ENCODE results near the gene PRPF31. TPM values are rescaled to one million over a fixed set of nuclear protein-coding genes. Genes with fewer than 3 reads are reported as not detected.

PRPF31 gene
- total and polyA plus RNA-seq, 2 of the 13 experiments (the other 11 are each of a cell fraction or from before 2014, with no cell fraction given) = 23.8 to 63.8 TPM

GRCh38 chr19:54115109-54116063, at the start of gene PRPF31, which contains the start of gene TFPT (continued):
- TF ChIP-seq MZF1 (CRISPR knock-in tag; IDR thresholded peaks at IDR 0.05; ENCODE audit: borderline replicate concordance) (no peak), ZBTB20 (CRISPR knock-in tag; IDR thresholded peaks at IDR 0.05; ENCODE audit: borderline replicate concordance, low read depth) (peak; percentile 78; the same call in 1 of the 2 replicates), KMT2A (CRISPR knock-in tag; IDR thresholded peaks at IDR 0.05) (peak; percentile 61; the same call in 1 of the 2 replicates), HNRNPLL (IDR thresholded peaks at IDR 0.05; ENCODE audit: low read depth, low read length, poor library complexity, severe bottlenecking) (no peak), KDM1A (CRISPR knock-in tag; IDR thresholded peaks at IDR 0.05) (no peak), ZNF776 (CRISPR knock-in tag; IDR thresholded peaks at IDR 0.05) (no peak; the same call in 1 of the 2 replicates), HNRNPK (IDR thresholded peaks at IDR 0.05; ENCODE audit: low read depth, low read length, poor library complexity, severe bottlenecking) (no peak), ZNF543 (CRISPR knock-in tag; IDR thresholded peaks at IDR 0.05) (peak; percentile 94), ATM (IDR thresholded peaks at IDR 0.05; ENCODE audit: borderline replicate concordance) (no peak), YEATS2 (CRISPR knock-in tag; IDR thresholded peaks at IDR 0.05; ENCODE audit: borderline replicate concordance) (peak; percentile 95), MXD4 (CRISPR knock-in tag; IDR thresholded peaks at IDR 0.05) (peak; percentile 70; the same call in 1 of the 2 replicates), ZKSCAN8 (CRISPR knock-in tag; IDR thresholded peaks at IDR 0.05; ENCODE audit: borderline replicate concordance) (no peak; the same call in 1 of the 2 replicates), HOXA3 (CRISPR knock-in tag; IDR thresholded peaks at IDR 0.05) (peak; percentile 97), ZNF570 (CRISPR knock-in tag; IDR thresholded peaks at IDR 0.05; ENCODE audit: borderline replicate concordance) (0 out of 2 replicates have a peak, but pooled peaks have one; percentile 53), FIP1L1 (IDR thresholded peaks at IDR 0.05; ENCODE audit: borderline replicate concordance, insufficient read depth, low read depth, low read length) (peak; percentile 66; the same call in 1 of the 2 replicates), GTF2F1 (IDR thresholded peaks at IDR 0.05; ENCODE audit: low read length) (0 out of 2 replicates have a peak, but pooled peaks have one; percentile 71), MBD4 (IDR thresholded peaks at IDR 0.05; ENCODE audit: borderline replicate concordance, low read length) (no peak), IRF9 (CRISPR knock-in tag; IDR thresholded peaks at IDR 0.05; ENCODE audit: borderline replicate concordance) (peak; percentile 74; the same call in 1 of the 2 replicates), CEBPB (IDR thresholded peaks at IDR 0.05; ENCODE audit: borderline replicate concordance, low read depth, low read length) (no peak), ZNF224 (CRISPR knock-in tag; IDR thresholded peaks at IDR 0.05) (0 out of 2 replicates have a peak, but pooled peaks have one; percentile 82), TAF15 (IDR thresholded peaks at IDR 0.05; ENCODE audit: low read depth, low read length, poor library complexity, severe bottlenecking) (no peak), MIXL1 (CRISPR knock-in tag; IDR thresholded peaks at IDR 0.05) (peak; percentile 62; the same call in 1 of the 2 replicates), ZBTB14 (CRISPR knock-in tag; IDR thresholded peaks at IDR 0.05) (no peak)
- TF ChIP-seq, protein P1, sequence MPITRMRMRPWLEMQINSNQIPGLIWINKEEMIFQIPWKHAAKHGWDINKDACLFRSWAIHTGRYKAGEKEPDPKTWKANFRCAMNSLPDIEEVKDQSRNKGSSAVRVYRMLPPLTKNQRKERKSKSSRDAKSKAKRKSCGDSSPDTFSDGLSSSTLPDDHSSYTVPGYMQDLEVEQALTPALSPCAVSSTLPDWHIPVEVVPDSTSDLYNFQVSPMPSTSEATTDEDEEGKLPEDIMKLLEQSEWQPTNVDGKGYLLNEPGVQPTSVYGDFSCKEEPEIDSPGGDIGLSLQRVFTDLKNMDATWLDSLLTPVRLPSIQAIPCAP (CRISPR knock-in tag; IDR thresholded peaks at IDR 0.05; ENCODE audit: low read depth) = 0 out of 2 replicates have a peak, but pooled peaks have one; percentile 71
- TF ChIP-seq, protein P2, sequence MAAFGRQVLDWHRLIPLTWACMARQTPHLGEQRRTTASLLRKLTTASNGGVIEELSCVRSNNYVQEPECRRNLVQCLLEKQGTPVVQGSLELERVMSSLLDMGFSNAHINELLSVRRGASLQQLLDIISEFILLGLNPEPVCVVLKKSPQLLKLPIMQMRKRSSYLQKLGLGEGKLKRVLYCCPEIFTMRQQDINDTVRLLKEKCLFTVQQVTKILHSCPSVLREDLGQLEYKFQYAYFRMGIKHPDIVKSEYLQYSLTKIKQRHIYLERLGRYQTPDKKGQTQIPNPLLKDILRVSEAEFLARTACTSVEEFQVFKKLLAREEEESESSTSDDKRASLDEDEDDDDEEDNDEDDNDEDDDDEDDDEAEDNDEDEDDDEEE (CRISPR knock-in tag; IDR thresholded peaks at IDR 0.05) = 0 out of 2 replicates have a peak, but pooled peaks have one; percentile 54
